Left forelimb (tissue), 1 donor: Measurements from ENCODE around the gene ESR1.
"Not testable (repeated sequence)": the region's sequence is repeated elsewhere in the genome, so short reads cannot be mapped to it uniquely, and the experiment has no call there.

Experiments used
- DNase-seq: peaks from one replicate; pipeline ENCODE4 v3.0.0-alpha.2; 2018; ENCODE audit warnings: low spot score

The ESR1 gene

GRCh38 chr6:152054441-152054840, 247.0 kb downstream of the ESR1 start:
- no peak for DNase-seq

- no peak for DNase-seq
Observed at GRCh38 chr6:152055517-152055916, 248.0 kb downstream of the ESR1 start.

GRCh38 chr6:152057832-152058498, 250.5 kb downstream of the ESR1 start:
- DNase-seq: no peak

GRCh38 chr6:152059909-152060308, 252.4 kb downstream of the ESR1 start:
- DNase-seq: no peak

GRCh38 chr6:152062476-152062875, 255.0 kb downstream of the ESR1 start:
- no peak for DNase-seq

GRCh38 chr6:152063170-152063921, 255.9 kb downstream of the ESR1 start:
- DNase-seq: no peak

GRCh38 chr6:152068622-152069261, 261.3 kb downstream of the ESR1 start:
- no peak for DNase-seq

GRCh38 chr6:152070556-152070955, 263.1 kb downstream of the ESR1 start:
- no peak for DNase-seq

- DNase-seq: no peak
Observed at GRCh38 chr6:152071318-152071717, 263.8 kb downstream of the ESR1 start.

- no peak for DNase-seq
Observed at GRCh38 chr6:152071843-152072242, 264.4 kb downstream of the ESR1 start.

GRCh38 chr6:152076242-152076641, 268.8 kb downstream of the ESR1 start:
- not testable (repeated sequence) for DNase-seq

GRCh38 chr6:152078001-152078400, 270.5 kb downstream of the ESR1 start:
- no peak for DNase-seq

GRCh38 chr6:152078804-152079203, 271.3 kb downstream of the ESR1 start:
- no peak for DNase-seq

GRCh38 chr6:152085451-152085921, 278.0 kb downstream of the ESR1 start:
- no peak for DNase-seq

GRCh38 chr6:152086223-152086873, 278.9 kb downstream of the ESR1 start:
- DNase-seq: no peak

GRCh38 chr6:152087096-152087495, 279.6 kb downstream of the ESR1 start:
- DNase-seq: no peak

GRCh38 chr6:152087701-152088100, 280.2 kb downstream of the ESR1 start:
- no peak for DNase-seq

- DNase-seq: no peak
Observed at GRCh38 chr6:152089992-152090391, 282.5 kb downstream of the ESR1 start.

- no peak for DNase-seq
Observed at GRCh38 chr6:152091201-152091600, 283.7 kb downstream of the ESR1 start.

GRCh38 chr6:152091851-152092341, 284.4 kb downstream of the ESR1 start:
- no peak for DNase-seq

- DNase-seq: no peak
Observed at GRCh38 chr6:152093711-152094110, 286.2 kb downstream of the ESR1 start.

- DNase-seq: no peak
Observed at GRCh38 chr6:152094276-152094675, 286.8 kb downstream of the ESR1 start.
